Heart left ventricle (tissue), 16 donors: ENCODE results near the gene WASL. TPM values are rescaled to one million over a fixed set of nuclear protein-coding genes. Genes with fewer than 3 reads are reported as not detected.
"Not testable (repeated sequence)": the region's sequence is repeated elsewhere in the genome, so short reads cannot be mapped to it uniquely, and the experiment has no call there.

Experiments used
- ATAC-seq, 4 donors: fragments of 200-7000 bp; cut with Tn5 transposase; one replicate each; pipeline ENCODE4 v1.9.1; 2020 to 2022; ENCODE audit warnings: moderate library complexity in 4 of 4, mild to moderate bottlenecking in 3 of 4, moderate number of reproducible peaks in 1 of 4
- DNase-seq, 5 donors: peaks; one replicate each; pipeline ENCODE4 v3.0.0-alpha.2; 2020
- H3K27ac ChIP-seq, 12 donors: fragments of 200-600 bp; sonication (generic) in 4 of 12; one replicate each; pipeline versions ENCODE4 v1.5.0 to v1.8.0; 2016 to 2022; ENCODE audit warnings: mild to moderate bottlenecking in 2 of 12
- H3K27me3 ChIP-seq, 9 donors: fragments of 200-600 bp; sonication (generic) in 2 of 9; one replicate each; pipeline versions ENCODE4 v1.5.1 to v1.8.0; 2016 to 2022; ENCODE audit warnings: mild to moderate bottlenecking in 3 of 9
- H3K36me3 ChIP-seq, 9 donors: fragments of 200-600 bp; sonication (generic) in 2 of 9; one replicate each; pipeline versions ENCODE4 v1.5.0 to v1.8.0; 2018 to 2022; ENCODE audit warnings: mild to moderate bottlenecking in 2 of 9
- H3K4me1 ChIP-seq, 12 donors: fragments of 200-600 bp; sonication (generic) in 4 of 12; one replicate each; pipeline versions ENCODE4 v1.5.0 to v1.8.0; 2016 to 2022; ENCODE audit warnings: mild to moderate bottlenecking in 3 of 12
- H3K4me3 ChIP-seq, 12 donors: fragments of 200-600 bp; sonication (generic) in 4 of 12; one replicate each; pipeline versions ENCODE4 v1.5.0 to v1.8.0; 2017 to 2022; ENCODE audit warnings: mild to moderate bottlenecking in 9 of 12, moderate library complexity in 4 of 12
- H3K9me3 ChIP-seq, 12 donors: fragments of 200-600 bp; sonication (generic) in 4 of 12; one replicate each; pipeline versions ENCODE4 v1.5.0 to v1.8.0; 2016 to 2022; ENCODE audit warnings: mild to moderate bottlenecking in 1 of 12
- POLR2A ChIP-seq, 2 donors: fragments of 450-650 bp; IDR thresholded peaks; one replicate each; pipeline ENCODE4 v1.6.1; 2017; ENCODE audit warnings: antibody characterized with exemption in 2 of 2, mild to moderate bottlenecking in 2 of 2, moderate library complexity in 2 of 2
- WGBS, 4 donors: extraction: QIAGEN DNeasy Blood & Tissue Kit in 2 of 4; methylation state at CpG; one replicate each; pipeline versions ENCODE4 v1.1.5 to v1.1.7; 2013 to 2018; 5-methylcytosine and 5-hydroxymethylcytosine counted together
- intact Hi-C, 10 donors: fragments of 100-400 bp; cut with DNase I; formaldehyde crosslinking; loops; one replicate each; pipeline versions ENCODE4 v1.11.1 to v1.14.2; 2022
- polyA plus RNA-seq, 2 donors: library from polyadenylated mRNA; stranded (reverse); fragments of 200-250 nt; gene quantifications; one replicate each; pipeline ENCODE4 v1.2.3, GENCODE V29; 2013
- total RNA-seq, 9 donors: library from RNA; depleted of rRNA in 2 of 9; stranded (reverse); fragments of >200 nt in 2 of 9; fragmentation: NEBNext Ultra II Directional in 3 of 9; extraction: Animal tissue kit (Norgen Biotek cat#: 25700) in 3 of 9; gene quantifications; one replicate each; pipeline versions ENCODE4 v1.1.0 to v1.2.4, GENCODE V29; 2016 to 2023
- TF ChIP-seq, protein P1 (sequence below), 12 donors: fragments of 200-600 bp; sonication (generic) in 4 of 12; IDR thresholded peaks; one replicate each; pipeline versions ENCODE4 v1.5.0 to v1.8.0; 2018 to 2022; ENCODE audit warnings: antibody characterized with exemption in 12 of 12, mild to moderate bottlenecking in 5 of 12
- donor health status: ischemic (EF 13 %, LVEDD 7.1; RV severe dilation, severe dysfunction).
- donor health status: healthy with polysubstance abuse.
- donor health status: DM: no; HTN: yes; CAD: no.
- donor health status: DM: no; HTN: no; CAD: no.
- donor health status: ischemic (EF 25% LVEDD 6.9; RV normal size, moderate dysfunction).
- donor health status: ischemic (EF 25% LVEDD 5.7; RV mildly dilated, moderate dysfunction).
- donor health status: healthy.
- donor health status: DM: yes; HTN: yes; CAD: no.
- donor health status: ischemic (EF 35%, LVEDD 5.7; RV mildly dilated, moderate dysfunction).
- donor health status: nonischemic (EF 11% LVEDD 7.7; RV severe dilation, severe dysfunction).
- donor health status: DM: yes; HTN: yes; CAD: no.
- donor health status: PGD.
- donor health status: ischemic (EF 29% LVEDD 5.4; RV normal size, mild dysfunction).
- donor health status: nonischemic (EF 23%, LVEDD 6.1; RV moderate dilation, normal function).

WASL gene
- total and polyA plus RNA-seq, 11 donors: 11.2 to 30.3 (median 23.3) TPM

DNA sequence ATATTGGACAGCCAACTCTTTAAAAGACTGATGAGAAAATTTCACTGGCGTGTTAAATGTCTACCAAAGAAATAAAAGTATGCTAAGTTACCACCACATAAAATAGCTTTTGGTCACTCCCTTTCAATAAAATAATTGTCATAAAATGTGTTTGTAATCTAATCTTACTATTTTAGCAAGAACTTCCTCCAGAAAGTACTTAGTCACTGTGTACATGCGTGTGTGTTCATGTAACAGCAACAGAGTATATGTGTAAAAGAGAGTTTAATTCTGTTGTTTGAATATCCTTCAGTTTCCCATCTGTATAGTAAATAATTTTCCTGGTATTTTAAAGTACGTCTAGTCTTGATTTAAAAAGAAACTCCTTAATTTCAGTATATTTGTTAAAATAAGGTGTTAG is 35.0 kb upstream of the WASL start:
- Histone ChIP-seq H3K9me3 (no peaks in the 10 kb centered on the region), H3K27me3 (no peaks in the 10 kb centered on the region), H3K4me3 (no peak overlapping the region), H3K27ac (peak overlapping the region in 2 of 12 donors; percentile 7 to 59), H3K4me1 (peaks cover 0 to 6% (median 0%) of the 10 kb centered on the region in 12 donors), H3K36me3 (no peaks in the 10 kb centered on the region)
- DNase-seq (no peak), ATAC-seq (no peak)
- TF ChIP-seq, protein P1, sequence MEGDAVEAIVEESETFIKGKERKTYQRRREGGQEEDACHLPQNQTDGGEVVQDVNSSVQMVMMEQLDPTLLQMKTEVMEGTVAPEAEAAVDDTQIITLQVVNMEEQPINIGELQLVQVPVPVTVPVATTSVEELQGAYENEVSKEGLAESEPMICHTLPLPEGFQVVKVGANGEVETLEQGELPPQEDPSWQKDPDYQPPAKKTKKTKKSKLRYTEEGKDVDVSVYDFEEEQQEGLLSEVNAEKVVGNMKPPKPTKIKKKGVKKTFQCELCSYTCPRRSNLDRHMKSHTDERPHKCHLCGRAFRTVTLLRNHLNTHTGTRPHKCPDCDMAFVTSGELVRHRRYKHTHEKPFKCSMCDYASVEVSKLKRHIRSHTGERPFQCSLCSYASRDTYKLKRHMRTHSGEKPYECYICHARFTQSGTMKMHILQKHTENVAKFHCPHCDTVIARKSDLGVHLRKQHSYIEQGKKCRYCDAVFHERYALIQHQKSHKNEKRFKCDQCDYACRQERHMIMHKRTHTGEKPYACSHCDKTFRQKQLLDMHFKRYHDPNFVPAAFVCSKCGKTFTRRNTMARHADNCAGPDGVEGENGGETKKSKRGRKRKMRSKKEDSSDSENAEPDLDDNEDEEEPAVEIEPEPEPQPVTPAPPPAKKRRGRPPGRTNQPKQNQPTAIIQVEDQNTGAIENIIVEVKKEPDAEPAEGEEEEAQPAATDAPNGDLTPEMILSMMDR (IDR thresholded peaks at IDR 0.05): no peak
- TF ChIP-seq POLR2A (IDR thresholded peaks at IDR 0.05): no peak
- intact Hi-C loops: no loop called here
- whole genome bisulfite sequencing, 4 donors: 64 to 84% (median 76%) methylated on average over 3 of the region's 3 CpGs

DNA sequence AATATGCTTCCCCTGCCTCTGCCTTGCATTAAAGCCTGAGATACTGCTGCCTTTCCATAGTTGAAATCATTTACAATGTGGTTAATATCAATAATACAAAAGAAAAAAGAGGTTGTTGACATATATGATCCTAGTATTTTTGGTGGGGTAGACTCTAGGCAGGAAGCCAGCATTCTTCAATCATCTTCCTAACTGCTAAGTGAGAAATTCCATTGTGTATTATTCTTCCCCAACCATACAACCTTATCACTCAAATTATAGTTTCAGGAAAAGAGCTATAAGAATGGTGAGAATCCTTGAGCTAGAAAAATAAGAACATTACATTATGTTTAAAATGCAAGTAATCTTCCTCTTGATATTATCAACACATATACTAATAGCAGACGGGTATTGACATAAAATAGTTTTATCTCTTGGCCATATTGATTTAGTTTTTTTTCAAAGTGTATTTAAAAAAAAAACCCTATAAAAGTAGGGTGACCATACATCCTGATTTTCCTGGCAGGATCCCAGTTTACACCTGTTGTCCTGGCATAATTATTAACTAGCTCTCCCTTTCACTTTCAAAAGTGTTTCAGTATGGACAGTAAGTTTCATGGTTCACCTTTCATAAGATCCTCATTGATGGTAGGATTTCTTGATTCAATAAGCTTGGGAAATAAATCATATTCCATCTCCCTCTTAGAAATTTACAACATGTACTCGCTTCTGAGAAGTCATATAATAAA is 33.4 kb upstream of the WASL start:
- intact Hi-C loops: no loop called here
- Histone ChIP-seq H3K27me3 (no peaks in the 10 kb centered on the region), H3K27ac (no peak overlapping the region), H3K36me3 (no peaks in the 10 kb centered on the region), H3K4me3 (no peak overlapping the region), H3K4me1 (peaks cover 0 to 6% (median 0%) of the 10 kb centered on the region in 12 donors), H3K9me3 (no peaks in the 10 kb centered on the region)
- no peak for DNase-seq
- no peak for ATAC-seq
- TF ChIP-seq, protein P1 (IDR thresholded peaks at IDR 0.05): no peak
- no peak for TF ChIP-seq POLR2A (IDR thresholded peaks at IDR 0.05)
- 78 to 81% (median 79%) methylated on average over 2 of the region's 2 CpGs for WGBS, 4 donors

DNA sequence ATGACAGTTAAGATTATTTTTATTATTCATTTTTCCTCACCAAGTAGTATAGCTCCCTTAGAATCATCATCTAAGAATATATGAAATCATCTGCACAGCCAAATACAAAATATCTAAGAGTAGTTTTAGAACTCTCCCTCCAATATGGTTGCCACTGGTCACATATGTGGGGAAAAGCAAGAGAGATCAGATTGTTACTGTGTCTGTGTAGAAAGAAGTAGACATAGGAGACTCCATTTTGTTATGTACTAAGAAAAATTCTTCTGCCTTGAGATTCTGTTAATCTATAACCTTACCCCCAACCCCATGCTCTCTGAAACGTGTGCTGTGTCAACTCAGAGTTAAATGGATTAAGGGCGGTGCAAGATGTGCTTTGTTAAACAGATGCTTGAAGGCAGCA is 31.7 kb upstream of the WASL start:
- H3K36me3 ChIP-seq, H3K9me3 ChIP-seq, H3K27ac ChIP-seq, H3K4me1 ChIP-seq, H3K4me3 ChIP-seq, H3K27me3 ChIP-seq, ATAC-seq, DNase-seq, intact Hi-C loops: not testable (repeated sequence)
- WGBS, 4 donors: 60 to 73% (median 72%) methylated on average over 2 of the region's 2 CpGs; no CpG with 5 or more reads in 1 of the 4 donors

DNA sequence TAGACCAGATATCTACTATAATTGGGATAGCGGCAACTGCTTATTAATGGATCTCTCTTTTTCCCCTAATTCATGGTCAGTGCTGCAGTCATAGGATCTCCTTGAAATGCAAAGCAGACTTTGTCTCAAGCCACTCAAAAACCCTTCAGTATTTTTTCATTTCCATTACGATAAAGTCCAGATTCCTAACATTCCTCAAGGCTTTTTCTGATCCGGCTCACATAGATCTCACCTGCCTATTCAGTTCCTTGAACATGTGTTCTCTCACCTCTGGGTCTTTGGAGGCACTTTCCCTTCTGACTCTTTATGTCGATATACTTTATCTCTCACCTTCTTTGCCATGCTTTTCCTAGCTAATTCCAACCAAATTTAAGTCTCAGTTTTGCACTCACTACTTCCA is 25.7 kb upstream of the WASL start:
- ATAC-seq: no peak
- Histone ChIP-seq H3K27me3 (no peaks in the 10 kb centered on the region), H3K9me3 (no peaks in the 10 kb centered on the region), H3K4me1 (peaks cover 0 to 5% (median 0%) of the 10 kb centered on the region in 12 donors), H3K4me3 (no peak overlapping the region), H3K36me3 (no peaks in the 10 kb centered on the region), H3K27ac (no peak overlapping the region)
- intact Hi-C loops: no loop called here
- no peak for TF ChIP-seq POLR2A (IDR thresholded peaks at IDR 0.05)
- TF ChIP-seq, protein P1 (IDR thresholded peaks at IDR 0.05): no peak
- WGBS, 4 donors: 88 to 92% (median 91%) methylated on average over 4 of the region's 4 CpGs
- no peak for DNase-seq

DNA sequence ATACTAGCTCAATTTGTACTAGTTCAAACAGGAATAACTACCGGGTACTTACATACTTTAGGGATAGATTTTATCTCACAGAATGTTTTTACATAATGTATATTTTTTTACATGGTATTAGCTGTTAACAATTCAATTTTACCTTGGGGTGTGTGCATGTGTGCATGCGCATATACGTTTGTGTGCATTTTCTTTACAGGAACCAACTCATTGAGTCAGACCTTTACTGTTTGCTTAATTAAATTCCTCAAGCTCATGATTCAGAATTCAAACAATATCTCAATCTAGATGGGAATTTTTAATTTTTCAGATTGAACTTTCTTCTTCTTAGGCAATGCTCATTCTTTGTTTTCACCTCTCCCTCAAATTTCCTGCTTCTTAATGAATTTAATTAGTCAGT is 24.7 kb upstream of the WASL start:
- ATAC-seq (no peak), DNase-seq (no peak)
- H3K4me3 ChIP-seq: no peak overlapping the region
- H3K4me1 ChIP-seq: peaks cover 0 to 6% (median 0%) of the 10 kb centered on the region in 12 donors
- TF ChIP-seq, protein P1 (IDR thresholded peaks at IDR 0.05): no peak
- TF ChIP-seq POLR2A (IDR thresholded peaks at IDR 0.05): no peak
- no peaks in the 10 kb centered on the region for H3K36me3 ChIP-seq
- no peaks in the 10 kb centered on the region for H3K9me3 ChIP-seq
- no peak overlapping the region for H3K27ac ChIP-seq
- intact Hi-C loops: no loop called here
- no peaks in the 10 kb centered on the region for H3K27me3 ChIP-seq
- 90 to 95% (median 91%) methylated on average over 3 of the region's 3 CpGs for WGBS, 4 donors
